Glutamatergic neuron (in vitro differentiated cells): Measurements from ENCODE around the gene YBX3. TPM values are rescaled to one million over a fixed set of nuclear protein-coding genes. Genes with fewer than 3 reads are reported as not detected.
A peak's percentile ranks its signal among the peaks of the same experiment; 100 is the strongest.
"Not testable (repeated sequence)": the region's sequence is repeated elsewhere in the genome, so short reads cannot be mapped to it uniquely, and the experiment has no call there.

Source experiments
- DNase-seq: peaks from one replicate; pipeline ENCODE4 v3.0.0; 2022
- H3K27ac Mint-ChIP-seq: one replicate; pipeline ENCODE4 v1.8.0; 2020; ENCODE audit warnings: mild to moderate bottlenecking, mixed read lengths, inconsistent platforms; ENCODE audit not compliant: unreplicated experiment
- H3K27me3 Mint-ChIP-seq: one replicate; pipeline ENCODE4 v1.8.0; 2020; ENCODE audit warnings: mild to moderate bottlenecking, moderate library complexity, mixed read lengths, inconsistent platforms; ENCODE audit not compliant: unreplicated experiment
- H3K36me3 Mint-ChIP-seq: one replicate; pipeline ENCODE4 v1.8.0; 2020; ENCODE audit warnings: mild to moderate bottlenecking, mixed read lengths, inconsistent platforms; ENCODE audit not compliant: unreplicated experiment
- H3K4me1 Mint-ChIP-seq: one replicate; pipeline ENCODE4 v1.8.0; 2020; ENCODE audit warnings: mild to moderate bottlenecking, low read depth, mixed read lengths, inconsistent platforms; ENCODE audit not compliant: unreplicated experiment
- H3K4me3 Mint-ChIP-seq: one replicate; pipeline ENCODE4 v1.8.0; 2020; ENCODE audit warnings: mild to moderate bottlenecking, mixed read lengths, inconsistent platforms; ENCODE audit not compliant: unreplicated experiment
- H3K9me3 Mint-ChIP-seq: one replicate; pipeline ENCODE4 v1.8.0; 2020; ENCODE audit warnings: mild to moderate bottlenecking, moderate library complexity, mixed read lengths, inconsistent platforms; ENCODE audit not compliant: unreplicated experiment
- CTCF ChIP-seq: fragments of 200-600 bp; sonication (generic); IDR thresholded peaks from one replicate; pipeline ENCODE4 v1.5.0; 2021; ENCODE audit not compliant: partially characterized antibody, unreplicated experiment
- total RNA-seq: library from RNA; stranded (reverse); fragmentation: NEBNext Ultra II Directional; extraction: Animal tissue kit (Norgen Biotek cat#: 25700); gene quantifications from one replicate; pipeline ENCODE4 v1.2.1, GENCODE V29; 2021; ENCODE audit not compliant: unreplicated experiment

Gene YBX3
- total RNA-seq, 1 donor from 2014 or later, result 39.0 TPM

- Mint-ChIP-seq H3K4me1 (no peaks in the 10 kb centered on the region), H3K27me3 (peaks cover 3% of the 10 kb centered on the region), H3K36me3 (no peaks in the 10 kb centered on the region), H3K27ac (no peak overlapping the region), H3K4me3 (peak overlapping the region; percentile 81), H3K9me3 (no peaks in the 10 kb centered on the region)
- DNase-seq, result no peak
- TF ChIP-seq CTCF, result peak; percentile 37
These were observed 27.2 kb upstream of the YBX3 start for GRCh38 chr12:10750385-10750727.

GRCh38 chr12:10749700-10750384, 26.7 kb upstream of the YBX3 start:
- peak; percentile 70 for DNase-seq
- Mint-ChIP-seq H3K4me1 (no peaks in the 10 kb centered on the region), H3K27me3 (peaks cover 3% of the 10 kb centered on the region), H3K9me3 (no peaks in the 10 kb centered on the region), H3K4me3 (peak overlapping the region; percentile 81), H3K36me3 (no peaks in the 10 kb centered on the region), H3K27ac (no peak overlapping the region)
- TF ChIP-seq CTCF, result peak; percentile 86

GRCh38 chr12:10747730-10748129, 24.6 kb upstream of the YBX3 start:
- no peak for TF ChIP-seq CTCF
- Mint-ChIP-seq H3K36me3 (no peaks in the 10 kb centered on the region), H3K27me3 (peaks cover 6% of the 10 kb centered on the region), H3K4me3 (no peak overlapping the region), H3K27ac (no peak overlapping the region), H3K4me1 (no peaks in the 10 kb centered on the region), H3K9me3 (no peaks in the 10 kb centered on the region)
- no peak for DNase-seq

- H3K4me3 Mint-ChIP-seq, DNase-seq, H3K4me1 Mint-ChIP-seq, H3K36me3 Mint-ChIP-seq, H3K27me3 Mint-ChIP-seq, H3K27ac Mint-ChIP-seq, H3K9me3 Mint-ChIP-seq: not testable (repeated sequence)
These were observed 20.3 kb upstream of the YBX3 start for GRCh38 chr12:10743420-10743819.

GRCh38 chr12:10741845-10742244, 18.7 kb upstream of the YBX3 start:
- no peak for DNase-seq
- H3K36me3 Mint-ChIP-seq, result no peaks in the 10 kb centered on the region
- peaks cover 6% of the 10 kb centered on the region for H3K27me3 Mint-ChIP-seq
- no peaks in the 10 kb centered on the region for H3K9me3 Mint-ChIP-seq
- TF ChIP-seq CTCF, result no peak
- no peak overlapping the region for H3K4me3 Mint-ChIP-seq
- no peak overlapping the region for H3K27ac Mint-ChIP-seq
- no peaks in the 10 kb centered on the region for H3K4me1 Mint-ChIP-seq
